ENCODE data around the gene UGT1A8. TPM values are rescaled to one million over a fixed set of nuclear protein-coding genes. Genes with fewer than 3 reads are reported as not detected.

Gene UGT1A8
- total and polyA plus RNA-seq, 2 experiments from 2014 or later, result 0.45 TPM; not detected in 1

DNA sequence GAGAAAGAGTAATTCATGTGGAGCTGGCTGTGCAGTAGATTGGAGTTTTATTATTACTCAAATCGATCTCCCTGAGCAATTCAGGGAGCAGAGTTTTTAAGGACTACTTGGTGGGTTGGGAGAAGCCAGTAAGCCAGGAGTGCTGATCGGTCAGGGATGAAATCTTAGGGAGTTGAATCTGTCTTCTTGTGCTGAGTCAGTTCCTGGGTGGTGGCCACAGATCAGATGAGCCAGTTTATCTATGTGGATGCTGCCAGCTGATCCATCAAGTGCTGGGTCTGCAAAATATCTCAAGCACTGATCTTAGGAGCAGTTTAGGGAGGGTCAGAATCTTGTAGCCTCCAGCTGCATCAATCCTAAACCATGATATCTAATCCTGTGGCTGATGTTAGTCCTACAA is 17.0 kb upstream of the UGT1A8 start:
- Histone ChIP-seq H4K20me1 (replicated peaks; ENCODE audit: insufficient read depth) (no peaks in the 10 kb centered on the region), H2AFZ (no peak overlapping the region), H3K4me1 (ENCODE audit: insufficient read depth) (no peaks in the 10 kb centered on the region), H3K4me2 (no peak overlapping the region), H3K27ac (ENCODE audit: low read depth) (no peak overlapping the region), H3K79me2 (replicated peaks; ENCODE audit: insufficient read depth) (no peaks in the 10 kb centered on the region), H3K4me3 (no peak overlapping the region), H3K36me3 (ENCODE audit: insufficient read depth) (no peaks in the 10 kb centered on the region), H3K27me3 (ENCODE audit: insufficient read depth) (no peaks in the 10 kb centered on the region), H3F3A (replicated peaks; ENCODE audit: low read depth) (no peaks in the 10 kb centered on the region), H3K9me2 (ENCODE audit: insufficient read depth) (no peaks in the 10 kb centered on the region; the same call in 1 of the 2 replicates)
- Mint-ChIP-seq H3K27me3 (ENCODE audit: insufficient read depth, low read depth, poor library complexity) (no peaks in the 10 kb centered on the region), H3K27ac (no peak overlapping the region), H3K9me3 (peaks cover 17% of the 10 kb centered on the region), H3K36me3 (ENCODE audit: low read depth) (no peaks in the 10 kb centered on the region), H3K4me3 (no peak overlapping the region), H3K4me1 (no peaks in the 10 kb centered on the region)
- no peak for TF ChIP-seq ZNF331 (CRISPR knock-in tag; IDR thresholded peaks at IDR 0.05; ENCODE audit: low read depth)
- TF ChIP-seq NANOG (IDR thresholded peaks at IDR 0.05; ENCODE audit: borderline replicate concordance), result no peak
- no peak for TF ChIP-seq EZH2 (IDR thresholded peaks at IDR 0.05; ENCODE audit: low read depth, unreplicated experiment)
- TF ChIP-seq, protein P1, sequence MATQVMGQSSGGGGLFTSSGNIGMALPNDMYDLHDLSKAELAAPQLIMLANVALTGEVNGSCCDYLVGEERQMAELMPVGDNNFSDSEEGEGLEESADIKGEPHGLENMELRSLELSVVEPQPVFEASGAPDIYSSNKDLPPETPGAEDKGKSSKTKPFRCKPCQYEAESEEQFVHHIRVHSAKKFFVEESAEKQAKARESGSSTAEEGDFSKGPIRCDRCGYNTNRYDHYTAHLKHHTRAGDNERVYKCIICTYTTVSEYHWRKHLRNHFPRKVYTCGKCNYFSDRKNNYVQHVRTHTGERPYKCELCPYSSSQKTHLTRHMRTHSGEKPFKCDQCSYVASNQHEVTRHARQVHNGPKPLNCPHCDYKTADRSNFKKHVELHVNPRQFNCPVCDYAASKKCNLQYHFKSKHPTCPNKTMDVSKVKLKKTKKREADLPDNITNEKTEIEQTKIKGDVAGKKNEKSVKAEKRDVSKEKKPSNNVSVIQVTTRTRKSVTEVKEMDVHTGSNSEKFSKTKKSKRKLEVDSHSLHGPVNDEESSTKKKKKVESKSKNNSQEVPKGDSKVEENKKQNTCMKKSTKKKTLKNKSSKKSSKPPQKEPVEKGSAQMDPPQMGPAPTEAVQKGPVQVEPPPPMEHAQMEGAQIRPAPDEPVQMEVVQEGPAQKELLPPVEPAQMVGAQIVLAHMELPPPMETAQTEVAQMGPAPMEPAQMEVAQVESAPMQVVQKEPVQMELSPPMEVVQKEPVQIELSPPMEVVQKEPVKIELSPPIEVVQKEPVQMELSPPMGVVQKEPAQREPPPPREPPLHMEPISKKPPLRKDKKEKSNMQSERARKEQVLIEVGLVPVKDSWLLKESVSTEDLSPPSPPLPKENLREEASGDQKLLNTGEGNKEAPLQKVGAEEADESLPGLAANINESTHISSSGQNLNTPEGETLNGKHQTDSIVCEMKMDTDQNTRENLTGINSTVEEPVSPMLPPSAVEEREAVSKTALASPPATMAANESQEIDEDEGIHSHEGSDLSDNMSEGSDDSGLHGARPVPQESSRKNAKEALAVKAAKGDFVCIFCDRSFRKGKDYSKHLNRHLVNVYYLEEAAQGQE (IDR thresholded peaks at IDR 0.05; ENCODE audit: unreplicated experiment), result no peak
- no peak for TF ChIP-seq JUNB (IDR thresholded peaks at IDR 0.05; ENCODE audit: unreplicated experiment)
- TF ChIP-seq, protein P2, sequence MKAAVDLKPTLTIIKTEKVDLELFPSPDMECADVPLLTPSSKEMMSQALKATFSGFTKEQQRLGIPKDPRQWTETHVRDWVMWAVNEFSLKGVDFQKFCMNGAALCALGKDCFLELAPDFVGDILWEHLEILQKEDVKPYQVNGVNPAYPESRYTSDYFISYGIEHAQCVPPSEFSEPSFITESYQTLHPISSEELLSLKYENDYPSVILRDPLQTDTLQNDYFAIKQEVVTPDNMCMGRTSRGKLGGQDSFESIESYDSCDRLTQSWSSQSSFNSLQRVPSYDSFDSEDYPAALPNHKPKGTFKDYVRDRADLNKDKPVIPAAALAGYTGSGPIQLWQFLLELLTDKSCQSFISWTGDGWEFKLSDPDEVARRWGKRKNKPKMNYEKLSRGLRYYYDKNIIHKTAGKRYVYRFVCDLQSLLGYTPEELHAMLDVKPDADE (IDR thresholded peaks at IDR 0.05), result no peak
- TF ChIP-seq, protein P3, sequence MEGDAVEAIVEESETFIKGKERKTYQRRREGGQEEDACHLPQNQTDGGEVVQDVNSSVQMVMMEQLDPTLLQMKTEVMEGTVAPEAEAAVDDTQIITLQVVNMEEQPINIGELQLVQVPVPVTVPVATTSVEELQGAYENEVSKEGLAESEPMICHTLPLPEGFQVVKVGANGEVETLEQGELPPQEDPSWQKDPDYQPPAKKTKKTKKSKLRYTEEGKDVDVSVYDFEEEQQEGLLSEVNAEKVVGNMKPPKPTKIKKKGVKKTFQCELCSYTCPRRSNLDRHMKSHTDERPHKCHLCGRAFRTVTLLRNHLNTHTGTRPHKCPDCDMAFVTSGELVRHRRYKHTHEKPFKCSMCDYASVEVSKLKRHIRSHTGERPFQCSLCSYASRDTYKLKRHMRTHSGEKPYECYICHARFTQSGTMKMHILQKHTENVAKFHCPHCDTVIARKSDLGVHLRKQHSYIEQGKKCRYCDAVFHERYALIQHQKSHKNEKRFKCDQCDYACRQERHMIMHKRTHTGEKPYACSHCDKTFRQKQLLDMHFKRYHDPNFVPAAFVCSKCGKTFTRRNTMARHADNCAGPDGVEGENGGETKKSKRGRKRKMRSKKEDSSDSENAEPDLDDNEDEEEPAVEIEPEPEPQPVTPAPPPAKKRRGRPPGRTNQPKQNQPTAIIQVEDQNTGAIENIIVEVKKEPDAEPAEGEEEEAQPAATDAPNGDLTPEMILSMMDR (conservative IDR thresholded peaks at IDR 0.05; ENCODE audit: low read depth in 2 of 2), result no peak
- TF ChIP-seq EZH2phosphoT487 (IDR thresholded peaks at IDR 0.05; ENCODE audit: unreplicated experiment), result no peak
- TF ChIP-seq CREB1 (CRISPR knock-in tag; IDR thresholded peaks at IDR 0.05; ENCODE audit: low read depth), result no peak
- TF ChIP-seq STAT1 (IDR thresholded peaks at IDR 0.05; ENCODE audit: unreplicated experiment), result no peak
- TF ChIP-seq, protein P4, sequence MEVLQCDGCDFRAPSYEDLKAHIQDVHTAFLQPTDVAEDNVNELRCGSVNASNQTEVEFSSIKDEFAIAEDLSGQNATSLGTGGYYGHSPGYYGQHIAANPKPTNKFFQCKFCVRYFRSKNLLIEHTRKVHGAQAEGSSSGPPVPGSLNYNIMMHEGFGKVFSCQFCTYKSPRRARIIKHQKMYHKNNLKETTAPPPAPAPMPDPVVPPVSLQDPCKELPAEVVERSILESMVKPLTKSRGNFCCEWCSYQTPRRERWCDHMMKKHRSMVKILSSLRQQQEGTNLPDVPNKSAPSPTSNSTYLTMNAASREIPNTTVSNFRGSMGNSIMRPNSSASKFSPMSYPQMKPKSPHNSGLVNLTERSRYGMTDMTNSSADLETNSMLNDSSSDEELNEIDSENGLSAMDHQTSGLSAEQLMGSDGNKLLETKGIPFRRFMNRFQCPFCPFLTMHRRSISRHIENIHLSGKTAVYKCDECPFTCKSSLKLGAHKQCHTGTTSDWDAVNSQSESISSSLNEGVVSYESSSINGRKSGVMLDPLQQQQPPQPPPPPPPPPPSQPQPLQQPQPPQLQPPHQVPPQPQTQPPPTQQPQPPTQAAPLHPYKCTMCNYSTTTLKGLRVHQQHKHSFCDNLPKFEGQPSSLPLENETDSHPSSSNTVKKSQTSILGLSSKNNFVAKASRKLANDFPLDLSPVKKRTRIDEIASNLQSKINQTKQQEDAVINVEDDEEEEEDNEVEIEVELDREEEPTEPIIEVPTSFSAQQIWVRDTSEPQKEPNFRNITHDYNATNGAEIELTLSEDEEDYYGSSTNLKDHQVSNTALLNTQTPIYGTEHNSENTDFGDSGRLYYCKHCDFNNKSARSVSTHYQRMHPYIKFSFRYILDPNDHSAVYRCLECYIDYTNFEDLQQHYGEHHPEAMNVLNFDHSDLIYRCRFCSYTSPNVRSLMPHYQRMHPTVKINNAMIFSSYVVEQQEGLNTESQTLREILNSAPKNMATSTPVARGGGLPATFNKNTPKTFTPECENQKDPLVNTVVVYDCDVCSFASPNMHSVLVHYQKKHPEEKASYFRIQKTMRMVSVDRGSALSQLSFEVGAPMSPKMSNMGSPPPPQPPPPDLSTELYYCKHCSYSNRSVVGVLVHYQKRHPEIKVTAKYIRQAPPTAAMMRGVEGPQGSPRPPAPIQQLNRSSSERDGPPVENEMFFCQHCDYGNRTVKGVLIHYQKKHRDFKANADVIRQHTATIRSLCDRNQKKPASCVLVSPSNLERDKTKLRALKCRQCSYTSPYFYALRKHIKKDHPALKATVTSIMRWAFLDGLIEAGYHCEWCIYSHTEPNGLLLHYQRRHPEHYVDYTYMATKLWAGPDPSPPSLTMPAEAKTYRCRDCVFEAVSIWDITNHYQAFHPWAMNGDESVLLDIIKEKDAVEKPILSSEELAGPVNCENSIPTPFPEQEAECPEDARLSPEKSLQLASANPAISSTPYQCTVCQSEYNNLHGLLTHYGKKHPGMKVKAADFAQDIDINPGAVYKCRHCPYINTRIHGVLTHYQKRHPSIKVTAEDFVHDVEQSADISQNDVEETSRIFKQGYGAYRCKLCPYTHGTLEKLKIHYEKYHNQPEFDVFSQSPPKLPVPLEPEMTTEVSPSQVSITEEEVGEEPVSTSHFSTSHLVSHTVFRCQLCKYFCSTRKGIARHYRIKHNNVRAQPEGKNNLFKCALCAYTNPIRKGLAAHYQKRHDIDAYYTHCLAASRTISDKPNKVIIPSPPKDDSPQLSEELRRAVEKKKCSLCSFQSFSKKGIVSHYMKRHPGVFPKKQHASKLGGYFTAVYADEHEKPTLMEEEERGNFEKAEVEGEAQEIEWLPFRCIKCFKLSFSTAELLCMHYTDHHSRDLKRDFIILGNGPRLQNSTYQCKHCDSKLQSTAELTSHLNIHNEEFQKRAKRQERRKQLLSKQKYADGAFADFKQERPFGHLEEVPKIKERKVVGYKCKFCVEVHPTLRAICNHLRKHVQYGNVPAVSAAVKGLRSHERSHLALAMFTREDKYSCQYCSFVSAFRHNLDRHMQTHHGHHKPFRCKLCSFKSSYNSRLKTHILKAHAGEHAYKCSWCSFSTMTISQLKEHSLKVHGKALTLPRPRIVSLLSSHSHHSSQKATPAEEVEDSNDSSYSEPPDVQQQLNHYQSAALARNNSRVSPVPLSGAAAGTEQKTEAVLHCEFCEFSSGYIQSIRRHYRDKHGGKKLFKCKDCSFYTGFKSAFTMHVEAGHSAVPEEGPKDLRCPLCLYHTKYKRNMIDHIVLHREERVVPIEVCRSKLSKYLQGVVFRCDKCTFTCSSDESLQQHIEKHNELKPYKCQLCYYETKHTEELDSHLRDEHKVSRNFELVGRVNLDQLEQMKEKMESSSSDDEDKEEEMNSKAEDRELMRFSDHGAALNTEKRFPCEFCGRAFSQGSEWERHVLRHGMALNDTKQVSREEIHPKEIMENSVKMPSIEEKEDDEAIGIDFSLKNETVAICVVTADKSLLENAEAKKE (CRISPR knock-in tag; IDR thresholded peaks at IDR 0.05), result no peak
- TF ChIP-seq POLR2AphosphoS5 (IDR thresholded peaks at IDR 0.05; ENCODE audit: low read depth), result no peak
- no peak for TF ChIP-seq ZNF114 (CRISPR knock-in tag; IDR thresholded peaks at IDR 0.05)
- DNase-seq (ENCODE audit: low spot score) (no peak), ATAC-seq (no peak)
